ENCODE data around the gene AGBL2.

GRCh38 chr11:47716692-47717091 is 1.5 kb upstream of the AGBL2 start:
- no peak for TF ChIP-seq POLR2AphosphoS5 (IDR thresholded peaks at IDR 0.05; ENCODE audit: low read depth, low read length)
- no peak for TF ChIP-seq TAF1 (IDR thresholded peaks at IDR 0.05; ENCODE audit: borderline replicate concordance, insufficient read depth, low read length)

All from PFSK-1 (cell line).